ENCODE data around the gene GDPD1.
"Not testable (repeated sequence)": the region's sequence is repeated elsewhere in the genome, so short reads cannot be mapped to it uniquely, and the experiment has no call there.

GDPD1 gene
- long read RNA-seq, donor 1, partial matches to known transcripts = 13 of 15 reads
- long read RNA-seq, donor 1, other reads (novel, unspliced or antisense) = 0 of 15 reads
- long read RNA-seq, donor 2, partial matches to known transcripts = 6 of 7 reads
- long read RNA-seq, donor 2, other reads (novel, unspliced or antisense) = 0 of 7 reads
- long read RNA-seq, donor 3 = 0 reads
- long read RNA-seq, donor 4 = 0 reads
- long read RNA-seq, donor 5, partial matches to known transcripts = 0 of 2 reads
- long read RNA-seq, donor 5, other reads (novel, unspliced or antisense) = 0 of 2 reads
- long read RNA-seq, donor 6 = 0 reads
- long read RNA-seq, donor 7 = 0 reads
- long read RNA-seq, donor 8, partial matches to known transcripts = 0 of 1 reads
- long read RNA-seq, donor 8, other reads (novel, unspliced or antisense) = 0 of 1 reads

DNA sequence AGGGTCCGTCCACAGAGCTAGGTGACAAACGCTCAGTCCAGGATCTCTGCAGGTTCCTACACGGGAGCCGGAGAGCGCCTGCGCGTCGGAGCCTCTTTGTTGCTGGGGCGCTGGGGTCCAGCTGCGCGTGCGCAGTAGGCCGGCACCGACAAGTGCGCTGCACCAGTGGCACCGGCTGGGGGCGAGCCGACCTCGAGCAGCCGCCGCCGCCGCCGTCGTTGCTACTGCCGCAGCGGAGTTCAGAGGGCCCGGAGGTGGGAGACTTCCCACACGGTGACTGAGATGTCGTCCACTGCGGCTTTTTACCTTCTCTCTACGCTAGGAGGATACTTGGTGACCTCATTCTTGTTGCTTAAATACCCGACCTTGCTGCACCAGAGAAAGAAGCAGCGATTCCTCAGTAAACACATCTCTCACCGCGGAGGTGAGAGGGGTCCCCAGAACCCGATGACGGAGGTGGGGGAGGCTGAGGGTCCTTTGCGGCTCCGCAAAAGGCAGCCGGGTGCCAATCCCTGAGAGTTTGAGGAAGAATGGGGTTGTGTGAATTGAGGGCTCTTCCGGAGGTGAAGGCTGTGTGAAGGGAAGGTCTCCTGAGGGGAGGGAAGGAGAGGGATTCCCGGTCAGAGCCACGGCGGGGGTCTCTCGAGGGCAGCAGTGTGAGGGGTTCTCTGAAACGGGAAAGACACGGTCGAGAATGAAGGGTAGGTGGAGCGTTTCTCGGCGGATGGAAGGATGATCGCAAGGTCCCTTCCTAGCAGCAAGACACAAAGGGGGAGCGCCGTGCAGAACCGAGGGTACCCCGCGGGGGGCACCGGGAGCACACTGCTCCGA lies at the start of gene GDPD1:
Gene GDPD1, plus strand, starts transcription at position 184 of the 831 bp plus-strand sequence. Its CDS starts 99 bp downstream, at position 283.
- peak; percentile 90 for DNase-seq

DNA sequence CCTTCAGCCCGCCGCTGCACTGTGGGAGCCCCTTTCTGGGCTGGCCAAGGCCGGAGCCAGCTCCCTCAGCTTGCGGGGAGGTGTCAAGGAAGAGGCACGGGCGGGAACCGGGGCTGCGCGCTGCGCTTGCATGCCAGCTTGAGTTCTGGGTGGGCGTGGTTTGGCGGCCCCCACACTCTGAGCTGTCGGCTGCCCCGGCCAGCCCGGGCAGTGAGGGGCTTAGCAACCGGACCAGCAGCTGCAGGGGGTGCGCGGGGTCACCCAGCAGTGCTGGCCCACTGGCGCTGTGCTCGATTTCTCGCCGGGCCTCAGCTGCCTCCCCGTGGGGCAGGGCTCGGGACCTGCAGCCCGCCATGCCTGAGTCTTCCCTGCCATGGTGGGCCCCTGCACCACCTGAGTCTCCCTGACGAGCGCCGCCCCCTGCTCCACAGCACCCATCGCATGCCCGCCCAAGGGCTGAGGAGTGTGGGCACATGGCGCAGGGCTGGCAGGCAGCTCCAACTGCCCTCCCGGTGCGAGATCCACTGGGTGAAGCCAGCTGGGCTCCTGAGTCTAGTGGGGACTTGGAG lies 47.8 kb upstream of the GDPD1 start:
- DNase-seq = no peak

DNA sequence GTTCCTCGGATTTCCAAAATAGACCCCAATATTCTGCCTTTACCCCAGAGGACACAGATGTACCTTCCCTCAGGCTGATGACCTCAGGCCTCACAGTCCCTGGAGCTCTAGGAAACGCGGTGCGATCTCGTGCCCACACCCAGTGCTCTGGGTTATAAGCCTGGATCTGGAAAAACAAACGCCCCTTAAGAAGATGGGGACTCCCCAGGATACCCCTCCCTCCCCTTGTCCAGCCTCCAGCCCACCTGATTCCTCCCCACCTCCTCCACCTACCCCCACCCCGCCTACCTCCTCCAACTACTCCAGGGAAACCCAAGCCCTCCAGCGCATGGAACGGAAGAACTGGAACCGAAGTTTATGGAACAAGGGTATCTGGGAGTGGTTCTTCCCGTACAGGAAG lies 45.6 kb upstream of the GDPD1 start:
- DNase-seq = no peak

DNA sequence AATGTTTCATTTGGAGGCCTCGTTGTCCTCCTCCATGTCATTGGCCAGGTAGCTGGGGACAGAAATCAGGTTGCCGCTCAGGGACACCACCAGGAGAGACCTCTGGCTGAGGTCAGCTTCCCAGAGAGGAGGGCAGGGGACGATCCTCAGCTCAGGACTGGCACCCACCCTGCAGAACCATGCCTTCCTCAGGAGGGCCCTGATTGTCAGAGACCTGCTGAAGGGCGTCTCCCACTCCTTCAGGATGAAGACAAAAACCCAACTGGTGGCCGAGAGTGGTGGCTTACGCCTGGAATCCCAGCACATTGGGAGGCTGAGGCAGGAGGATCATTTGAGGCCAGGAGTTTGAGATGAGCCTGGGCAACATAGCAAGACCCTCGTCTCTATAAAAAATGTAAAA lies 45.2 kb upstream of the GDPD1 start:
- no peak for DNase-seq

DNA sequence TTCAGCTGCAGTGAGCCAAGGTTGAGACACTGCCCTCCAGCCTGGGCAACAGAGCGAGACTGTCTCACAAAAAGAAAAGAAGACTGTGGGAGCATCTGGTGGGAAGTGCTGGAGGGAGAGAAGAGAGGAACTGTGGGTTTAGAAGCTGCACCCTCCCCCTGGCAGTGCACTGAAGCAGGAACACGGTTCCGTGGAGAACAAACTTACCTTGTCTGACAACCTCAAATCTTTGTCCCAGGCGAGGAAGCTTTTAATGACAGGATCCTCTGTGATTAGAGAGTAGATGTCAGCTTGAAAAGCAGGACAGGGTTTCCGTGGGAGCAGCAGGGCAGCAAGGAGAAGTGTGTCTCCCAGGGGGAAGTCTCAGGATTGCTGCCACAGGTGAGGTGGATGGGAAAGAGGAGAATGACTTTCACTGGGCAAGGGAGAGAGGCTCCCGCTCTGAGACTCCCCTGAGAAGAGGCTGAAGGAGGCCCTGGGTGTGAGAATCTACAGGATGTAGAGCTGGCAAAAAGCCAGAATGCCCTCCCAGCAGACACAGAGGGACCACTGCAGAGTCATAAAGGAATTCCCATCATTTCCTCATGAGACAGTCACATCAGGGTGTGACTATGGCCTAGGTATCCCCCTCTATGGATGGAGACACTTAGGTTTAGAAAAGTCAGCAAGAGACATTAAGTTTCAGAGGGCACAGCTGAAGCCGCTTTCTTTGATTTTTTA lies 41.9 kb upstream of the GDPD1 start:
- no peak for DNase-seq

DNA sequence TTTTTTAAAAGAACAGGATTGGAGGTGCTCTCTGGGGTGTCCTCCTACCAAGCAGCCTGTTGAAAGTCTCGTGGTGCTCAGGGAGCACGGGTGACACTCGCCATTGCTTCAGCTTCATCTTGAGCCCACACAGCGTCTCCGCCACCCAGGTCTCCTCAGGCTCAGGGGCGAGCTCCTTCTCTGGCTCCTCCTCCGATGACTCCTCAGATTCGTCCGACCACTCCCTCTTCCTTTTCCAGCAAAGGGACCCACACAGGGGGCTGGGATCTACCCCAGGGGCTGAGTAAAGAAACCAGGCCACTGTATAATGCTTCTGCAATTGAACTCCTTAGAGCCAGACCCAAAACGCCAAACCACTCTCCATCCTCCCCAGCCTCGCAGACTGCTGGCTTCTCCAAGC lies 40.7 kb upstream of the GDPD1 start:
- DNase-seq = not testable (repeated sequence)

DNA sequence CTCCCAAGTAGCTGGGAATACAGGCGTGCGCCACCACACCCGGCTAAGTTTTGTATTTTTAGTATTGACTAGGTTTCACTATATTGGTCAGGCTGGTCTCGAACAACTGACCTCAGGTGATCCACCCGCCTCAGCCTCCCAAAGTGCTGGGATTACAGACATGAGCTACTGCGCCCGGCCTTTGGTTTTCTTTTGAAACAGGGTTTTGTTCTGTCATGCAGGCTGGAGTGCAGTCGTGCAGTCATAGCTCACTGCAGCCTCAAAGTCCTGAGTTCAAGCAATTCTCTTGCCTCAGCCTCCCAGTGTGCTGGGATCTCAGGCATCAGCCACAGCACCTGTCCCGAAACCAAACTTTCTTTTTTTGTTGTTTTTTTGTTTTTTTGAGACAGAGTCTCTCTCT lies 39.7 kb upstream of the GDPD1 start:
- DNase-seq = no peak

DNA sequence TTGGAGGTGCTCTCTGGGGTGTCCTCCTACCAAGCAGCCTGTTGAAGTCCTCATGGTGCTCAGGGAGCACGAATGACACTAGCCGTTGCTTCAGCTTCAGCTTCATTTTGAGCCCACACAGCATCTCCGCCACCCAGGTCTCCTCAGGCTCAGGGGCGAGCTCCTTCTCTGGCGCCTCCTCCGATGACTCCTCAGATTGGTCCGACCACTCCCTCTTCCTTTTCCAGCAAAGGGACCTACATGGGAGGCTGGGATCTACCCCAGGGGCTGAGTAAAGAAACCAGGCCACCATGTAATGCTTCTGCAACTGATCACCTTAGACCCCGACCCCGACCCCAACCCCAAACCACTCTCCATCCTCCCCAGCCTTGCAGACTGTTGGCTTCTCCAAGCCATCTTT lies 38.8 kb upstream of the GDPD1 start:
- DNase-seq = no peak

DNA sequence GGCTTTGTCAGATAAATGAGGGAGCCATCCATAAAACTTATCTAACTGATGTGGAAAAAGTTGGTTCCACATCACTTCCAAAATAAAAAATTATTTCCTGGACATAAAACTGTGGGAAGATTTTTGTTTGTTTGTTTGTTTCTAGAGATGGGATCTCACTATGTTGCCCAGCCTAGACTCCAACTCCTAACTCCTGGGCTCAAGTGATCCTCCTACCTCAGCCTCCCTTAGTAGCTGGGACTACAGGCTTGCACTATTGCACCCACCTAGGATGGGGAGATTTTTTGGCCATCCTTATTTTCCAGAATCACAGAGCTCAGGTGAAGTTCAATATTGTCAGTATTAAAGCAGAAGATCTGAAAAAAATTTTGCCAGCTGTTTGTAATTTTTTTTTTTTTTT lies 34.3 kb upstream of the GDPD1 start:
- no peak for DNase-seq

DNA sequence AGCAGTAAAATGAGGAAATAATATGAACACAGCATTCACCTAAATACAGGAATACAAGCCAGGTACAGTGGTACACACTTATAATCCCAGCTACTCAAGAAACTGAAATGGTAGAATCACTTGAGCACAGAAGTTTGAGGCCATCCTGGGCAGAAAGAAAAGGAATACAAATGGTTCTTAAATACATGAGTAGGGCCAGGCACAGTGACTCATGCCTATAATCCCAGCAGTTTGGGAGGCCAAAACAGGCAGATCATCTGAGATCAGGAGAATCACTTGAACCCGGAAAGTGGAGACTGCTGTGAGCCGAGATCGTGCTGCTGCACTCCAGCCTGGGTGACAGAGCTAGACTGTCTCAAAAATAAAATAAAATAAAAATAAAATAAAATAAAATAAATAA lies 33.5 kb upstream of the GDPD1 start:
- no peak for DNase-seq

DNA sequence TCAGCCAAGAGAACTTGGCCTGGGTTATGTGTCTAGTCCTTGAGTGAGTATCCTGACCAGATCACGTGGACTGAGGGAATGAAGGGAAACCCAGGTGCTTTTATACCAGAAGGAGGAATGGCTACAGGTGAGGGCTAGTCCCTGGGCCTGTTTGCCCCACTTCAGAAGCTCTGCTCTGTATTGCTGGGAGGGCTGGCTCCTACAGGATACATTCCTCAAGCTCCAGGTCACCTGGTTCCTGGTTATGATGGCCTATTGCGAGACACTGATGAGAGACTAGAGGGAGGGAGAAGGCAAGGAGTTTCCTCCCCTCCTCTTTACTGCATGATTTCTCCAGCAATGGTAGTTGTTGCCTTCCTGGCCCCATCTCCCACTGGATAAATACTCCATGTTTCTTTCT lies 29.5 kb upstream of the GDPD1 start:
- DNase-seq = no peak

DNA sequence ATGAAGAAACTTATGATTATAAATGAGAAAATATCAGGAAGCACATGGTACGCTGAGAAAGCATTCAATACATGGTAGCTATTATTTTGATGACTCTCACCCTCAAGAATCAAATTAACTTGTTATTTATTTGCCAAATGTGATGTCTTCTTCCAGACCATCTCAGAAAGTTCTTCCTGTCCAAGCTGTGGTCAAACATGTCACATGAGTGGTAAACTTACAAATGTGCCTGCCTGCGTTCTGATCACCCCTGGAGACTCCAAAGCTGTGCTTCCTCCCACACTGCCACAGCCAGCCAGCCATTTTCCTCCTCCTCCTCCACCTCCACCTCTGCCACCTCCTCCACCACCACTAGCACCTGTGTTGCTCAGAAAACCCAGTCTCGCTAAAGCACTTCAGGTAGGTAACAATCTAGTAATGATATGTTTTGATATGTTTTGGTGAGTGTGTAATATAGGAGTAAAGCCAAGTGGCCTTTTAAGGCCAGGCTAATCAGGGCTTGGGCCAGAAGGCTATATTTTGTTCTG lies 26.9 kb upstream of the GDPD1 start:
- DNase-seq = no peak

DNA sequence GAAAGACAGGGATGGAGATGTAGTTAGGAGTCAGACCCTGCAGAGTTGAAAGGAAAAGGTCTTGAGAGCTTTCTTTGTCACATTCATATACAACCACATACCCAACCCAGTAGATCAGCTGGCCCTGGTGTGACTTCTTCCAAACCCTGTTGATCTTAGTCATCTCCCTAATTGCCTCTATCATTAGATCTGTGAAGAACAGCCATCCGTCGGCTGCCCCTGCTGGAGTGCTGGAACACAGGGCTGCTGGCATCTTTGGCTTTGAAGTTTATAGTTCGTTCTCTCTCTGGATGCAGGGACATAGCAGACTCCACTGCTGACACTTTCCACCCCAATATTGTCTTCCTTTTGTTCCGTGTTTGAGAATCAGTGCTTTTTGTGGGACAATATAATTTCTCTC lies 20.9 kb upstream of the GDPD1 start:
- no peak for DNase-seq

DNA sequence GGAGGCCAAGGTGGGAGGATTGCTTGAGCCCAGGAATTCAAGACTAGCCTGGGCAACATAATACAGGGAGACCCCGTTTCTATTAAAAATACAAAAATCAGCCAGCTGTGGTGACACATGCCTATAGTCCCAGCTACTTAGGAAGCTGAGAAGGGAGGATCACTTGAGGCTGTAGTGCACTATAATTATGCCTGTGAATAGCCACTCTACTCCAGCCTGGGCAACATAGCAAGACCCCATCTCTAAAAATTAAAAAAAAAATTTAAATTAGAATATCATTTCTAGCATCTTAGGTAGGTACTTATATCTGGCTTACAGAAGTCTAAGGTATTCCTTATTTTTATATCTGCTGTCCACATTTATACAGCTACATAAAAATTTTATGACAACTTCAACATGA lies 18.0 kb upstream of the GDPD1 start:
- no peak for DNase-seq

DNA sequence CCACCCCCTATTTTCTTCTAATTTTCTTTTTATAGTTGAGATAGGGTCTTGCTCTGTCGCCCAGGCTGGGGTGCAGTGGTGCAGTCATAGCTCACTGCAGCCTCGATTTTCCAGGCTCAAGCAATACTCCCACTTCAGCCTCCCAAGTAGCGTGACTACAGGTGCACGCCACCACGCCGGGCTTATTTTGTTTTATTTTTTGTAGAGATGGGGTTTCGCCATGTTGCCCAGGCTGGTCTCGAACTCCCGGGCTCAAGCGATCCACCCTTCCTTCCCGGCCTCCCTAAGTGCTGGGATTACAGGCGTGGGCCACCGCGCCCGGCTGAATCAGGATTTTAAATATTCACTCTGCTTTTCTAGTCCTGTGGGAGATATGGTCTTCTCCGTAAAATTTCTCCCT lies 941 bp upstream of the GDPD1 start:
- no peak for DNase-seq

DNA sequence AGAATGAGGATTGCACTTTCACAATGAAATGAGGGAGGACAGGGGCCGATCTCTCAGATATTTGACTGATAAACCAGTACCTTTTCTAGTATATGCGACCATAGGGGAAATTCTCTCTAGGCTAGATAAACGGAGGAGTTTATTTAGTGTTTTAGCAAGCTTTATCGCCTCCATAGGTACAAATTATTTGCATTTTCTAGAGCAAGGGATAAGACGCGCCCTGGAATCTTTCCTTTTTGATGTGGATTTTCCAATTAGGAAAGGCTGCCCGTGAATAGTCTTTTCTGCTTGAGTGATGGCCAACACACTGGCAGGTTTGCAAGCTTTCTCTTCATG lies 351 bp upstream of the GDPD1 start:
- no peak for DNase-seq

DNA sequence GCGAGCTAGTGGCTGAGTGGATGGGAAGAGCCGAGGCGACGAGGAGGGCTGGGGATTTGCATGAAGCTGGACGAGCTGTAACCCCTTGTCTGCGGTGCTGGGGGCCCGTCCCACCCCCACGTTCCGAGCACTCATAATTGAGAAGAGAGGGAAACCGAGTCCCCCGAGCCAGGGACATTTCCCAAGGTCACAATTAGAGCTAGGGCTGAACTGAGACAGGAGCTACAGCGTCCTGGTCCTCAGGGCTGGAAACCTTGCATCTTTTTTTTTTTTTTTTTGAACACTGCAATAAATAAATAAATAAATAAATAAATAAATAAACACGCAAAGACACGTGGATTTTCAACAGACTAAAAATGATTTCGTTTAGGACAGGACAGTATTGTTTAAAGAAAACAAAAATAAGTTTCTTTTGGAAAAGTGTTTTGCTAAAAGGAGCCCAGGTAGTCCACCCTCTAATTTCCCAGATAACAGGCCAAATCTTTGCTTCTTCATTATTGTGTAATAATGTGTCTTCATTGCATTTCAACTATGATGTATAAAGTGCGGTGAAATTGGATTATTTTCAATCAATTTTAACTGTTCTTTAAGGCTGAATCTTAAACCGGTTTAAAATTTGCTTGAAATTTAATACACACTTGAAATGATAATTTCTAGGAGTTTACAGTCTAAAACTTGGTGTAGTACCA lies 992 bp downstream of the GDPD1 start:
- peak; percentile 79 for DNase-seq

DNA sequence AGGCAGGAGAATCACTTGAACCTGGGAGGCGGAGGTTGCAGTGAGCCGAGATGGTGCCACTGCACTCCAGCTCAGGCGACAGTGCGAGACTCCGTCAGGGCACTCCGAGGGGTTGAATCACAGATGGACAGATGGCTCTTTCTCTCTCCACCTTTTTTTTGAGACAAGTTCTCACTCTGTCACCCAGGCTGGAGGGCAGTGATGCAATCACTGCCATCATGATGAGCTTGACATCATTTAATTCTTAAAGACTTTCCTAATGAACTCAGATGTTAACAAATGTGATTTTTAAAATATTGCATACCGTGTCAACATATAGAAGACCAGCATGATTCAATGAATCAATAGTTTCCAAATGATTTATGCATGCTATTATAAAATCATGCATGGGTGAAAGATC lies 3.5 kb downstream of the GDPD1 start:
- DNase-seq = no peak

DNA sequence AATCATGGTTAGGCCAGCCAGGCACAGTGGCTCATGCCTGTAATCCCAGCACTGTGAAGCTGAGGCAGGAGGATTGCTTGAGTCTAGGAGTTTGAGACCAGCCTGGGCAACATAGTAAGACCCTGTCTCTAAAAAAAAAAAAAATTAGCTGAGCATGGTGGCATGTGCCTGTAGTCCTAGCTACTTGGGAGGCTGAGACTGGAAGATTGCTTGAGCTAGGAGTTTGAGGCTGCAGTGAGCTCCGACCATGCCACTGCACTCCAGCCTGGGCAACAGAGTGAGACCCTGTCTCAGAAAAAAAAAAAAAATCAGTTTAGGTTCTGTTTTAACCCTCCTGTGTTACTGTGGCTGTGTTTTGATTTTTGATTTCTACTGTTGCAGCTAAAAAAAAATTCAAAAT lies 8.3 kb downstream of the GDPD1 start:
- not testable (repeated sequence) for DNase-seq

DNA sequence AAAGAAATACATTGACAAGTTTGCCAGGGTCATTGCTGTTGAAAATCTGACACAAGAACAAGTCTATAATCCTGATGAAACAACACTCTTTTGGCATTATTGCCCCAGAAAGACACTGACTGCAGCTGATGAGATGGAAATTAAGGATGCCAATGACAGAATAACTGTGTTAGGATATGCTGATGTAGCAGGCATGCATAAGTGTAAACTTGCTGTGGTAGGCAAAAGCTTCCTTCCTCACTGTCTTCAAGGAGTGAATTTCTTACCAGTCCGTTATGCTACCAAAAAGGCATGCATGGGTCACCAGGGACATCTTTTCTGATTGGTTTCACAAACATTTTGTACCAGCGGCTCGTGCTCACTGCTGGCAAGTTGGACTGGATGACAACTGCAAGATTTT lies 10.5 kb downstream of the GDPD1 start:
- DNase-seq = no peak

DNA sequence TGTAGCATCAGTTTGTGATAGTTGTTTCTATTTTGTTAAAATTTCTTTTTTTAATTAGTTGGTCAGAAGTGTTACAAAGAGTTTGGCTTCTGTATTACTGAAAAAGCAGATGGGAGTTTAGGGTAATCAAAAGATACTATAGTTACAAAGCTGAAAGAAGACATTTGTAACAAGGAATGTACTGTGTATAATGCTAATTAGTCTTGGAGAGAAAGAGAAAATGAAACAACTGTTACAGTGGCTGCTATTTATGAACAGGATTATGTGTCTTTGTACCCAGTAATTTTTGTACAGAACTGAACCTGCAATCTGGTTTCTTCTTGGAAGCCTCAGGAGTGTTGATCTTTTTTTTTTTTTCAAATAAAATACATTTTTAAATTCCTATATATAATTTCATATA lies 14.3 kb downstream of the GDPD1 start:
- DNase-seq = no peak

DNA sequence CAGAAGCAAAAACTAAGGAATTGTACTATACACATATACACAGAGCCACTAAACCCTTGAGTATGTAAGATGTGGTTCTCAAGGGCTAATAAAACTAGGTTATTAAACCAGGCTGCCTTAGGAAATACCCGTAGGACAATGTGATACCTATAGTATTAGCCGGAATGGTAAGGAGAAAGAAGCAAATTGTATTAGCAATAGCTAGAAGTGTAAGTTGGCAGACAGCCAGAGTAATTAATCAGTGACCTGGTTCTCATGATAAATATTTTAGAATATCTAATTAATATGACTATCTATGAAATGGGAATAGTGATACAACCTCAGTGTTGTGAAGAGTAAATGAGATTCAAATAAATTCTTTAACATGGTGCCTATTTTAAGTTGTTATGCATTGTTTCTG lies 18.6 kb downstream of the GDPD1 start:
- no peak for DNase-seq

Measured in right kidney (tissue), 9 donors.